K562 (cell line): ENCODE results near the gene ZNF581. TPM values are rescaled to one million over a fixed set of nuclear protein-coding genes. Genes with fewer than 3 reads are reported as not detected.

Experiments used
- BCLAF1 ChIP-seq, 2 experiments: fragments of 450-650 bp in 1 of 2; IDR thresholded peaks; 2 replicates each; pipeline ENCODE4 v1.6.1; 2011 to 2017; ENCODE audit warnings: low read depth in 2 of 2, antibody characterized with exemption in 1 of 2, borderline replicate concordance in 1 of 2, low read length in 1 of 2, mild to moderate bottlenecking in 1 of 2, mixed read lengths in 1 of 2; ENCODE audit not compliant: control insufficient read depth in 1 of 2
- GMEB1 ChIP-seq: fragments of 250-450 bp; sonication (Bioruptor Pico); IDR thresholded peaks from 2 replicates; pipeline ENCODE4 v1.4.0; 2020; ENCODE audit warnings: mild to moderate bottlenecking
- PHF20 ChIP-seq: fragments of 450-650 bp; IDR thresholded peaks from 2 replicates; pipeline ENCODE4 v1.6.1; 2018; ENCODE audit not compliant: partially characterized antibody
- ZBTB17 ChIP-seq: fragments of 450-650 bp; formaldehyde crosslinking; IDR thresholded peaks from 2 replicates; pipeline ENCODE4 v1.4.0; 2020; ENCODE audit warnings: mild to moderate bottlenecking
- polyA plus RNA-seq, 8 experiments: library from polyadenylated mRNA; depleted of rRNA in 4 of 8; stranded (reverse) in 5 of 8; unstranded in 3 of 8; fragments of >200 nt; fragmentation: Nextera tagmentation in 2 of 8; fragmentation: Illumina TruSeq in 1 of 8; extraction: Ambion mirVana in 2 of 8; extraction: Trizol in 1 of 8; gene quantifications; 2 replicates each; pipeline versions ENCODE4 v1.2.1 to v1.2.3, GENCODE V29; 2011 to 2014; ENCODE audit warnings: inconsistent platforms in 1 of 8, missing spikeins in 1 of 8
- total RNA-seq, 7 experiments: library from RNA; depleted of rRNA in 6 of 7; stranded (reverse); fragments of >200 nt in 6 of 7; fragmentation: Illumina TruSeq in 2 of 7; extraction: Trizol in 2 of 7; gene quantifications; 2 replicates each; pipeline versions ENCODE4 v1.2.1 to v1.2.3, GENCODE V29; 2011 to 2021; ENCODE audit warnings: low replicate concordance in 1 of 7
- TF ChIP-seq, protein P1 (sequence below): fragments of 450-650 bp; IDR thresholded peaks from 2 replicates; pipeline ENCODE4 v1.6.1; 2016; ENCODE audit warnings: mild to moderate bottlenecking, moderate library complexity
- TF ChIP-seq, protein P2 (sequence below): fragments of 450-650 bp; IDR thresholded peaks from 2 replicates; pipeline ENCODE4 v1.6.1; 2016; ENCODE audit warnings: borderline replicate concordance

ZNF581 gene
- total and polyA plus RNA-seq, 9 of the 15 experiments (the other 6 are each of a cell fraction or from before 2014, with no cell fraction given) = 2.4 to 39.4 (median 15.4) TPM

GRCh38 chr19:55674841-55675660 is 31.6 kb downstream of the ZNF581 start, which contains the start of gene EPN1 (continued):
- TF ChIP-seq, protein P1, sequence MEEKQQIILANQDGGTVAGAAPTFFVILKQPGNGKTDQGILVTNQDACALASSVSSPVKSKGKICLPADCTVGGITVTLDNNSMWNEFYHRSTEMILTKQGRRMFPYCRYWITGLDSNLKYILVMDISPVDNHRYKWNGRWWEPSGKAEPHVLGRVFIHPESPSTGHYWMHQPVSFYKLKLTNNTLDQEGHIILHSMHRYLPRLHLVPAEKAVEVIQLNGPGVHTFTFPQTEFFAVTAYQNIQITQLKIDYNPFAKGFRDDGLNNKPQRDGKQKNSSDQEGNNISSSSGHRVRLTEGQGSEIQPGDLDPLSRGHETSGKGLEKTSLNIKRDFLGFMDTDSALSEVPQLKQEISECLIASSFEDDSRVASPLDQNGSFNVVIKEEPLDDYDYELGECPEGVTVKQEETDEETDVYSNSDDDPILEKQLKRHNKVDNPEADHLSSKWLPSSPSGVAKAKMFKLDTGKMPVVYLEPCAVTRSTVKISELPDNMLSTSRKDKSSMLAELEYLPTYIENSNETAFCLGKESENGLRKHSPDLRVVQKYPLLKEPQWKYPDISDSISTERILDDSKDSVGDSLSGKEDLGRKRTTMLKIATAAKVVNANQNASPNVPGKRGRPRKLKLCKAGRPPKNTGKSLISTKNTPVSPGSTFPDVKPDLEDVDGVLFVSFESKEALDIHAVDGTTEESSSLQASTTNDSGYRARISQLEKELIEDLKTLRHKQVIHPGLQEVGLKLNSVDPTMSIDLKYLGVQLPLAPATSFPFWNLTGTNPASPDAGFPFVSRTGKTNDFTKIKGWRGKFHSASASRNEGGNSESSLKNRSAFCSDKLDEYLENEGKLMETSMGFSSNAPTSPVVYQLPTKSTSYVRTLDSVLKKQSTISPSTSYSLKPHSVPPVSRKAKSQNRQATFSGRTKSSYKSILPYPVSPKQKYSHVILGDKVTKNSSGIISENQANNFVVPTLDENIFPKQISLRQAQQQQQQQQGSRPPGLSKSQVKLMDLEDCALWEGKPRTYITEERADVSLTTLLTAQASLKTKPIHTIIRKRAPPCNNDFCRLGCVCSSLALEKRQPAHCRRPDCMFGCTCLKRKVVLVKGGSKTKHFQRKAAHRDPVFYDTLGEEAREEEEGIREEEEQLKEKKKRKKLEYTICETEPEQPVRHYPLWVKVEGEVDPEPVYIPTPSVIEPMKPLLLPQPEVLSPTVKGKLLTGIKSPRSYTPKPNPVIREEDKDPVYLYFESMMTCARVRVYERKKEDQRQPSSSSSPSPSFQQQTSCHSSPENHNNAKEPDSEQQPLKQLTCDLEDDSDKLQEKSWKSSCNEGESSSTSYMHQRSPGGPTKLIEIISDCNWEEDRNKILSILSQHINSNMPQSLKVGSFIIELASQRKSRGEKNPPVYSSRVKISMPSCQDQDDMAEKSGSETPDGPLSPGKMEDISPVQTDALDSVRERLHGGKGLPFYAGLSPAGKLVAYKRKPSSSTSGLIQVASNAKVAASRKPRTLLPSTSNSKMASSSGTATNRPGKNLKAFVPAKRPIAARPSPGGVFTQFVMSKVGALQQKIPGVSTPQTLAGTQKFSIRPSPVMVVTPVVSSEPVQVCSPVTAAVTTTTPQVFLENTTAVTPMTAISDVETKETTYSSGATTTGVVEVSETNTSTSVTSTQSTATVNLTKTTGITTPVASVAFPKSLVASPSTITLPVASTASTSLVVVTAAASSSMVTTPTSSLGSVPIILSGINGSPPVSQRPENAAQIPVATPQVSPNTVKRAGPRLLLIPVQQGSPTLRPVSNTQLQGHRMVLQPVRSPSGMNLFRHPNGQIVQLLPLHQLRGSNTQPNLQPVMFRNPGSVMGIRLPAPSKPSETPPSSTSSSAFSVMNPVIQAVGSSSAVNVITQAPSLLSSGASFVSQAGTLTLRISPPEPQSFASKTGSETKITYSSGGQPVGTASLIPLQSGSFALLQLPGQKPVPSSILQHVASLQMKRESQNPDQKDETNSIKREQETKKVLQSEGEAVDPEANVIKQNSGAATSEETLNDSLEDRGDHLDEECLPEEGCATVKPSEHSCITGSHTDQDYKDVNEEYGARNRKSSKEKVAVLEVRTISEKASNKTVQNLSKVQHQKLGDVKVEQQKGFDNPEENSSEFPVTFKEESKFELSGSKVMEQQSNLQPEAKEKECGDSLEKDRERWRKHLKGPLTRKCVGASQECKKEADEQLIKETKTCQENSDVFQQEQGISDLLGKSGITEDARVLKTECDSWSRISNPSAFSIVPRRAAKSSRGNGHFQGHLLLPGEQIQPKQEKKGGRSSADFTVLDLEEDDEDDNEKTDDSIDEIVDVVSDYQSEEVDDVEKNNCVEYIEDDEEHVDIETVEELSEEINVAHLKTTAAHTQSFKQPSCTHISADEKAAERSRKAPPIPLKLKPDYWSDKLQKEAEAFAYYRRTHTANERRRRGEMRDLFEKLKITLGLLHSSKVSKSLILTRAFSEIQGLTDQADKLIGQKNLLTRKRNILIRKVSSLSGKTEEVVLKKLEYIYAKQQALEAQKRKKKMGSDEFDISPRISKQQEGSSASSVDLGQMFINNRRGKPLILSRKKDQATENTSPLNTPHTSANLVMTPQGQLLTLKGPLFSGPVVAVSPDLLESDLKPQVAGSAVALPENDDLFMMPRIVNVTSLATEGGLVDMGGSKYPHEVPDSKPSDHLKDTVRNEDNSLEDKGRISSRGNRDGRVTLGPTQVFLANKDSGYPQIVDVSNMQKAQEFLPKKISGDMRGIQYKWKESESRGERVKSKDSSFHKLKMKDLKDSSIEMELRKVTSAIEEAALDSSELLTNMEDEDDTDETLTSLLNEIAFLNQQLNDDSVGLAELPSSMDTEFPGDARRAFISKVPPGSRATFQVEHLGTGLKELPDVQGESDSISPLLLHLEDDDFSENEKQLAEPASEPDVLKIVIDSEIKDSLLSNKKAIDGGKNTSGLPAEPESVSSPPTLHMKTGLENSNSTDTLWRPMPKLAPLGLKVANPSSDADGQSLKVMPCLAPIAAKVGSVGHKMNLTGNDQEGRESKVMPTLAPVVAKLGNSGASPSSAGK = no peak
- TF ChIP-seq PHF20 = peak; percentile 76
- TF ChIP-seq, protein P2, sequence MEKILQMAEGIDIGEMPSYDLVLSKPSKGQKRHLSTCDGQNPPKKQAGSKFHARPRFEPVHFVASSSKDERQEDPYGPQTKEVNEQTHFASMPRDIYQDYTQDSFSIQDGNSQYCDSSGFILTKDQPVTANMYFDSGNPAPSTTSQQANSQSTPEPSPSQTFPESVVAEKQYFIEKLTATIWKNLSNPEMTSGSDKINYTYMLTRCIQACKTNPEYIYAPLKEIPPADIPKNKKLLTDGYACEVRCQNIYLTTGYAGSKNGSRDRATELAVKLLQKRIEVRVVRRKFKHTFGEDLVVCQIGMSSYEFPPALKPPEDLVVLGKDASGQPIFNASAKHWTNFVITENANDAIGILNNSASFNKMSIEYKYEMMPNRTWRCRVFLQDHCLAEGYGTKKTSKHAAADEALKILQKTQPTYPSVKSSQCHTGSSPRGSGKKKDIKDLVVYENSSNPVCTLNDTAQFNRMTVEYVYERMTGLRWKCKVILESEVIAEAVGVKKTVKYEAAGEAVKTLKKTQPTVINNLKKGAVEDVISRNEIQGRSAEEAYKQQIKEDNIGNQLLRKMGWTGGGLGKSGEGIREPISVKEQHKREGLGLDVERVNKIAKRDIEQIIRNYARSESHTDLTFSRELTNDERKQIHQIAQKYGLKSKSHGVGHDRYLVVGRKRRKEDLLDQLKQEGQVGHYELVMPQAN = 0 out of 2 replicates have a peak, but pooled peaks have one; percentile 43
- TF ChIP-seq BCLAF1 (IDR thresholded peaks at IDR 0.05; ENCODE audit: borderline replicate concordance in 1 of 2, control insufficient read depth in 1 of 2, low read depth in 2 of 2, low read length in 1 of 2) = 0 out of 4 replicates have a peak, but pooled peaks of 1 of the 2 experiments have one; percentile 46
- TF ChIP-seq ZBTB17 (CRISPR knock-in tag) = 0 out of 2 replicates have a peak, but pooled peaks have one; percentile 74
- TF ChIP-seq GMEB1 = peak; percentile 77
